GM19467 (cell line): Measurements from ENCODE around the gene PALLD.
"Not testable (repeated sequence)": the region's sequence is repeated elsewhere in the genome, so short reads cannot be mapped to it uniquely, and the experiment has no call there.

Experiments used
- ATAC-seq: cut with Tn5 transposase; IDR thresholded peaks from one replicate; pipeline ENCODE4 v1.9.1; 2021; ENCODE audit warnings: mild to moderate bottlenecking, moderate library complexity; ENCODE audit not compliant: unreplicated experiment

PALLD gene

DNA sequence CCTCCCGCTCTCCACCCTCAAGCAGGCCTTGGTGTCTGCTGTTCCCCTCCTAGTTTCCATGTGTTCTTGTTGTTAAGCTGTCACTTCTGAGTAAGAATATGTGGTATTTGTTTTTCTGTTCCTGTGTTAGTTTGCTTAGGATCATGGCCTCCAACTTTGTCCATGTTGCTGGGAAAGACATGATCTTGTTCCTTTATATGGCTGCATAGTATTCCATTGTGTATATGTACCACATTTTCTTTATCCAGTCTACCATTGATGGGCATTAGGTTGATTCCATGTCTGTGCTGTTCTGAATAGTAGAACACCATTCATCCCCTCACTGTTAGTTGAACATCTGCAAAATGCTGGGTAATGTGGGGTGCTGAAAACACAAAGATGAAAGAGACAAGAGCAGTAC, 222.9 kb downstream of the PALLD start:
- ATAC-seq = no peak

DNA sequence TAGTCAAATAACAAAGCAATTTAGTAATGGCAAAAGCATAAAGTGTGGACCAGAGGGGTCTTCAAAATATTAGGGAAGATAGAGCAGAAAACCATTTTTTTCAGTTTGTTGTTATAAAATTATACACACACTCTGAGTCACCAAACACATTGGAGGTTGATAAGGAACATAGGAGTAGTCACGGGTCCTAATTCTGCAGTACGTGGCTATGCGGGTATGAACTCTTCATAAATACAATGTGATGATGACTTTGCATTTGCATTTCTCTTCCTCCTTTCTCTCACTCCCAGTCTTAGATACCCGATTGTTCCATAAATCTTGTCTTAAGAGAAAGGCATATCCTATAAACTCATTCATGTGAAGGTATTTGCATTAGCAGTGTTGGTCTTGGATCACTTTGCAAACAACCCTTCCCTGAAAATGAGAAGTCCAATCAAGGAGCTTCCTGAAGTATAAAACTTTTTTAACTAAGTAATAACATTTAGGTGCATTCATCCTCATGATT, 223.6 kb downstream of the PALLD start:
- no peak for ATAC-seq

DNA sequence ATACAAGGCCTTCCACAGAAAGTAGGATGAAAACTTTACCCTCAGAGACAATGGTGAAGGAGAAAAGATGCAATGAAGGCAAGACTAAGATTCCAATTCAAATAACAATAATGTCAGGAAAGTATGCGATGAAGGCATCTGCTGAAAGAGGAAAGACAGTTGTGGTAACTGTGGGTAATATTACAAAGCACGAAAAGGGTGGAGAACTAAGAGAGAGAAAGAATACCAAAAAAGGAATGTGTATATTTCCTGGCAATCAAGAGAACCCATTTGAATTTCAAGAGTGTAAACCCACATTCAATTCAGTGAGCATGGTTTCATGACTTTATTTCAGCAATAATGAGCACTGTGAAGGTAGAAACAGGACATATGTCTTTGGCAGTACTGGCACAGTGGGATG, 225.5 kb downstream of the PALLD start:
- ATAC-seq = no peak

DNA sequence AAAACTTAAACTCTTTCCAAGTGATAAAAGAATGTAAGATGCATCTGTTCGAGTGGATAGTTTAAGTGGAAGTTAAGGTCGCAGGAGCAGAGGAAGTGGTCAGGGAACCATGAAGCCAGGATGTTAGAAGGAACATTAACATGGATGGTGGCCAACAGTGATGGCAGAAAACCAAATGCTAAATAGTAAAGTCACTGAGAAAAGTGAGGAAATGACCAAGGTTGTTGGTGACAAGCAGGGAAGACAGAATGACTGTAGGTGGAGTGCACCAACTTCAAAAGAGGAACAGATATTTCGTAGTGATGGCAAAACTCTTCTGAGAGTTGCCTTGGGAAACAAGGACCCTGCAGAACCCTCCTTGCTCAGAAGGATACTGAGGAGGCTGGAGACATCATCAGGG, 226.2 kb downstream of the PALLD start:
- ATAC-seq = no peak

DNA sequence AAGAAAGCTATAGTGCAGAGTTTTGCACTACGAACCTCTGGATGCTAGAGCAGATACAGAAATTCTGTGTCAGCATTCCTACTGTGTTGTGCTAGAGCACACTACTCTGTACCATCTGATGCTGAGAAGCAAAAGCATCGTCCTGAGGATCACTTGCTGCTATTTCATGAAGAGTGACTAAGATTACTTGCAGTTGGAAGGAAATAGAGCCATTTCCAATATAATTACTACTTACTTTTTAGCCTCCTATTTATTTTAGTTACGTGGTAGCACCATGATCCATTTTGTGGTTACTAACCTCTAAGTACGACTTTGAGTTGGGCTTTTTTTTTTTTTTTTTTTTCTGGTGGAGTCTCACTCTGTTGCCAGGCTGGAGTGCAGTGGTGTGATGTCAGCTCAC, 226.7 kb downstream of the PALLD start:
- ATAC-seq = no peak

DNA sequence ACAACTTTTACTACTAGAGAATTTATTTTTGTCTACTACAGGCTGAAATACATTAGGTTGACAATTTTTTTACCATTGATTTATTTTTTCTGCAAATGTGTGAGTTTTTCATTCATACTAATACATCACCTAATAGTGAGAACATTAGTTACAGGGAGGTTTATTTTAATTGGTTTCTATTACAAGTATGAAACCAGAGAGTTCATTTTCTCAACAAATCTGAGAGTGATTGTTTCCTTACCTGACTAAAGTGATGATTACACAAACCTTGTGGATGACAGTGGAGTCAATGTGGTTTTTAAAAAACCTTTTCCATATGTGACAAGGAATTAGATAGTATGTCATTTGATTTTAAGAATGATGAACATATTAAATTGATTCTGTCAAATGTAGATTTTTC, 227.4 kb downstream of the PALLD start:
- ATAC-seq = no peak

DNA sequence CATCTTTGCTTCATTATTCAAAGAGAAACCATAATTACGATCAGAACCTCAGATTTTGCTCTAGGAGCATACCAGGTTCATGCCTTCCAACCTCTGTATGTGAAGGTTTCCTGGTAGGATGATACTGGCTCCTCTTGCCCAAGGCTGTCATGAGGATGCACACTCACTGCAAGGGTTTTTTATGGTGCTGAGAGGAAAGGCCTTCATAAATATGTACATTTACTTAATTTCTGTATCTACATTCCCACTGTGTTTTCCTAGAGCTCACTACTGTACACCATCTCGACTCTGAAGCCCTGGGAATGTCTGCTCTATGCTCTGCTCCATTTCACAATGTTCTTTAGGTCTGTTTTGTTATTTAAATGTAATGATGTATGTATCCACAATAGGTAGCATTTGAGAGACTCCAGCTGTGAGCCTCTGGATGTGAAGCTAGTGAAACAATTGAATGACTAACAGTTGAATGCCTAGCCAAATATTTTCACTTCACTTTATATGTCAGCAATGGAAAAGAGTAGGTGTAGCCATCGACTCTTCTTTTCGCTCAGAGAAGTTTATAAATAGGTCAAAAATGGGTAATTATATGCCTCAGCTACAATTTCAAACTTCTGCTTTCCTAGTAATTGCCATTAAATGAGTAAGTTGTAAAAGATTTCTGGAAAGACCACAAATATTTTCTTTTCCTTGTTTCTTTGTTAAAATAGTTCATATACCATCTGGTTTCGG, 228.0 kb downstream of the PALLD start:
- ATAC-seq = no peak

DNA sequence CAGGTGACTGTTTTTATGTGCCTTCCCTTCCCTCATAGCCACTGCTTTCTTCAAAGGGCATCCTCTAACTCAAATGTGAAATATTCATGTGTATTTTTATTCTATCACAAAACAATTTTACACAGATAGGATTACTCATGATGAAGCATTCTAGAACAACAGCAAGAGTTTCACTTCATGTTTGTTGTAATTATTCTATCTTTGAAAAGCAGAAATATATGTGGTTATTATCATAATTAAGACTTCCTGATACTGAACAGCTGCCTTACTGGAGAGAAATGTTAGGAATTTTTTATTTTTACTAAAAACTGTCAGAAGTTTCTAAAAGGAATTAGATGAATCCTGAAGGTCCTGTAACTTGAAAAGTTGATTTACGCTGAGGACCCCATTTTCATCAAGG, 229.1 kb downstream of the PALLD start:
- ATAC-seq = no peak

DNA sequence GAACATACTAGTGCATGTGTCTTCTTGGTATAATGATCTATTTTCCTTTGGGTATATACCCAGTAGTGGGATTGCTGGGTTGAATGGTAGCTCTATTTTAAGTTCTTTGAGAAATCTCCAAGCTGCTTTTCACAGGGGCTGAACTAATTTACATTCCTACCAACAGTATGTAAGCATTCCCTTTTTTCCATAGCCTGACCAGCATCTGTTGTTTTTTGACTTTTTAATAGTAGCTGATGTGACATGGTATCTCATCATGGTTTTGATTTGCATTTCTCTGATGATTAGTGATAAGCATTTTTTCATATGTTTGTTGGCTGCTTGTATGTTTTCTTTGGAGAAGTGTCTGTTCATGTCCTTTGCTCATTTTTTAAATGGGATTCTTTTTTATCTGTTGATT, 230.3 kb downstream of the PALLD start:
- ATAC-seq = not testable (repeated sequence)

DNA sequence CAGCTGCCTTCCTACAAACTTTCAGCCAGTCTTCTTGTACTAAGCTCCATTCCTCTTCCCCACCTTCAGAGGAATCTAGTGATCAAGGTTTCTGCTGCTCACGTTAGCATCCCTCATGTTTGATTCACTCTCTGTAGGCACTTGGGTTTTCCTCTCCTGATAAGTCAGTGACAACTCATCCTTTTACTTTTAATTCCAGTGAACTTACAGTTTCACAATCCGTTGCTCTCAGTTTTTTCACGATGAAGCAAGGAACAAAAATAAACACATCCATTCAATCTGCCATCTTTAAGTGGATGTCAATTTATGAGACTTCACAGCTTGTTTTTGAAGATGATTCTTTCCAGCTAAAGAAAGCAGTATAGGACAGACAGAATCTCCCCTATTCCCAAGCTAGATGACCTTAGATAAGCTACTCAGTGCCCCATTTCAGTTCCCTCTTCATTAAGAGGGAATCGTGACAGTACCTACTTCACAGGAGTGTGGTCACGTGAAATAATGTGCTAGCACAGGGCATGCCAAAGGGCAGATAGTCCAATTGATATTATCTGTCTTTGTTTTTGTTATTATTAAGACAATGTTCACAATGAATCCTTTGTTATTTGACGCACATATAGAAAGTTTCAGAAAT, 234.3 kb downstream of the PALLD start:
- ATAC-seq = no peak

DNA sequence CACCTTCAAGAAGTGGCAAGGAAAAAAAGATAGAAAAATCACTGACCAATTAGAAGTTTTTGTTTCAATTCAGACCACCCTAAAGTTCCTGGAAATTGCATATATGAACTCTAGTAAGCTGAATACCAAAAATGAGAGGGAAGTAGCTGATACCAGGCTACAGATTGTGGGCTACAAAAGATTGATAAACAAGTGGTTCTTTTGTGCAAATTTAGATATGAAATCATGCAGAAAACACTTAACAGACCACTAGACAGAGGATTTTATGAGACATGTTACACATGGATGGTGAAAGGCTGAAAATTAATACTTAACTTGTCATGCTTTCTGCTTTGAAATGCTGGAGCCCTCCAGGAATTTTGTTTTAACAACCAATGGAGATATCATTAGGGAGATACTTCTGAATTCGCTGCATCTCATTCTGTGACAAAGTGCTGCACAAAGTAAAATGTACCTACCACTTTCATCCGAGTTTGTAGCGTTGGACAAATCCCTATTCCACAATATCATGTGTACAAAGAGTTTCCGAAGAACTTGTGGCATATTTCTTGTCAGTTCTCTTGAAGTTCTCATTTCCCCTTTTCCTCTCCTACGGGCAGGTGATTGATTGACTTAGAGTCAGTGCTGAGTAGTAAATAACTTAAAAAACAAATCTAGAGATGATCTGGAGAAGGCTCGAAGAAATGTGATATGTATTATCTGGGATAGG, 235.0 kb downstream of the PALLD start:
- no peak for ATAC-seq

DNA sequence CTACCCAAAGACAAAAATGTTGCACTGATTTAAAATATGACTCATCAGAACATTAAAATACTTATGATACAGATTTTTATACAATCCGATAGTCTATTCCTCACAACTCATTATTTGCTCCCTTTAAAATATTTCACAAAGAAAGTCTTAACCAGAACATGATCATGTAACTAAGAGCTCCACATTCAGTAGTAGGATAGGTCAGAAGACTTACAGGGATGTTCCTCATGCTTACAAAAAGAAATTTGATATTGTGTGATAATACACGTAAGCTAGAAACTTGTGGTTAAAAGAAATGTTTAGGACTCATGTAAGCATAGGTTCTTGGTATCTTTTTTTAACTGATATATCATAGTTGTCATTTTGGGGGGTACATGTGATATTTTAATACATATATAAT, 235.9 kb downstream of the PALLD start:
- ATAC-seq = no peak

DNA sequence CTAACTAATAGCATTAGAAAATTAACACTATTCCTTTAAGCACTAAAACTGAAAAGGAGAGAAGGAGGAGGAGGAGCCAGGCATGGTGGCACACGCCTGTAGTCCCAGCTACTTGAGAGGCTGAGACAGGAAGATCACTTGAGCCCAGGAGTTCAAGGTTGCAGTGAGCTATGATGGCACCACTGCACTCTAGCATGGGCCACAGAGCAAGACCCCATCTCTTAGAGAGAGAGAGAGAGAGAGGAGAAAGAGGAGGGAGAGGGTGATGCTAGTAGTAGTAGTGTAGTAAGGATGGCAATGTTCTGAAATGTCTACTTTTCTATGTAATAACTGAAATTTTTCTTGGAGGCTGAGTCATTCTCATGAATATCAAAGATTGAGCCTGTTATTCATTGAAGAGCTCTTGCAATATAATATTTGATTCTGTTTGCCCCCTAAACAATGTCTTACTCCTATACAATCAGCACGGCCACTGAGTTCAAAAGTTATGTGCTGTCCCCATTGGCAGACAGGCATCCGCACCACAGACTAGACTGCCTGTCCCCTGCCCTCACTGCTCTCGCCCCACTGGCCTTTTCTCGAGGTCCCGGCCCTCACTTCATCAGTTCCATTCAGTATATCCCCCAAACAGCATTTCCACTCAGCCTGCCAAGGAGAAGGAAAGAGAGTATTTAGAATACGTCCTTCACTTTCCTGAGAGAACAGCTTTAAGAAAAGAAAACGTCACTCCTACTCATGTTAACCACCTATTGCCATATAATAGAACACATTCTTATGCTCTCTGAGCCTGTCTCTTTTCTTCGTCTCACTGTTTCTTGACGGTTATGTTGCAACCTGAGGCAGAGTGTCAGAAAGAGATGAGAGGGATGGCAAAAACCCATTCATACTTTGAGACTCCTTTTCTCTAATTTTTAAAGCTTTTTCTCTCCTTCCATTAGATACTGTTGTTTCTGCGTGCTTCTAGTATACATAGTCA, 238.1 kb downstream of the PALLD start:
- ATAC-seq = no peak

DNA sequence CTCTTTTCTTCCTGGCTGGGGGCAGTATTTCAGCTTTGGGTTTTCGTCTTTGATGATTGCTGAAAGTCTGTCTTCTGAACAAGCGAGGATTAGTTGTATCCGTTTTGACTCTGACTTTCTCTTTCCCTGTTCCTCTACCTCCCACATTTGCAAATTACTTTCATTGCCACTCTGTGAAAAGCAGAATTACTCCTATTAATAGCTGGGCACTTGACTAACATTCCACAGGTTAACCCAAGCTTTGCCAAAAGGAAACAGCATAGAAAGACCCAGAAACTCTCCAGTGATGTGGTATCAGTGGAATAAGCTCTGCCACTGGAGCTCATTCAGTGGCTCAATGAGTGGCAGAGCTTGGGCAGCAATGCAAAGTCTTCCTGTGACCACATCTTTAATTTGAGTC, 238.9 kb downstream of the PALLD start:
- ATAC-seq = no peak

DNA sequence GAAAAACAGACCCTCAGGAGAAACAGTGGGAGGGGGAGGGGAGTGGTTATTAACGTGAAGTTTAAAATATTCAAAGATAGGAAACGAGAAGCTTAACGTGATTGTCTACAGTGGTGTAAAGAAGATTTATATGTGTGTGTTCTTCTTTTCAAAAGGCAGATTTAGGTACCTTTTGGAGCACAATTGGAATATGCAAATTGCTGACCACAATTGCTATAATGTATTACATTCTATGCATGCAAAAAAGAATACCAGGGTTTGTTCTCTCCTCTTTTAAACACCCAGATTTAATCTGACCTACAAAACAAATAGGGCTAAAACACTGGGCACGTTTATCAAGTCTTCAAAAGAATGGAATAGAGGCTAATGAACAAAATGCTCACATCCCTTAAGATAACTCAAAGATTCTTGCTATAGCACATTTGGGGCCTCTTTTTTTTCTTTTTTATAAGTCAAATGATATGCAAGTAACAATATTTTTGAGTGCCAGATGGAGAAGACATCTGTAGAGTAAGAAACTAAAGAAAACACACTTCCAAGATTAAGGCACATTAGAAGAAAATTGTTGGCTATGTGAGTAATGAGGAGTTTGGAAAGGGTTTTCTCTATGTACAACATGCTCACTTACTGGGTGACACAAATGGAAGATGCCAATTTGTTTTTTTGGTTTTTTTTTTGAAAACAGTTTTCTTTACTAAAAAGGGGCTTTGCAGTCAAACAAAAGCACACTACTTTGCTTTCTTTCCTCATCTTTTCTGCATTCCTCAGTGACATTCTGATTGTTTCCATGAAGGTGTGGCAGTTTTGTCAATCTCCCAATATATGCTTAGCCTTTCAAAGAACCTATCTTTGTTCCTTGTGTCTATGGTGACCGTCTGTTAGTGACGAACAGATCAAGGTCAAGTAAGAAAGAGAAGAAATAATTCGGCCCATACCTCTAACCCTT, 240.3 kb downstream of the PALLD start:
- ATAC-seq = no peak

DNA sequence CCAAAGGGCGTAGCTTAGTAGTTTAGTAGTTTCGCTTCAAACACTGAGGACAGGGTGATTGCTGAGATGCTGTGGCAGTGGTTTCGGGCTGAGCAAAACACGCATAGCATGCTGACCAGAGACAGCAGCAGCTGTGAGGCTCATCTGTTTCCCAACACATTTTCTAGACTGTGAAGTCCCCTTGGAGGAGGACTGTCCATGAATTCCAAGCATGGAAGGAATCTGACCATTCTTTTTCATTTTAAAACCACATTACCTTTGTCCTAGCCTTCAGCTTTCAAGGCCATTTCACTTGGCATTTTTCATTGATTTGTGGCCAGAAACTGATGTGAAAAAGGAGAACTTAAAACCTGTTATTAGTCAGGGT, 240.9 kb downstream of the PALLD start:
- no peak for ATAC-seq

DNA sequence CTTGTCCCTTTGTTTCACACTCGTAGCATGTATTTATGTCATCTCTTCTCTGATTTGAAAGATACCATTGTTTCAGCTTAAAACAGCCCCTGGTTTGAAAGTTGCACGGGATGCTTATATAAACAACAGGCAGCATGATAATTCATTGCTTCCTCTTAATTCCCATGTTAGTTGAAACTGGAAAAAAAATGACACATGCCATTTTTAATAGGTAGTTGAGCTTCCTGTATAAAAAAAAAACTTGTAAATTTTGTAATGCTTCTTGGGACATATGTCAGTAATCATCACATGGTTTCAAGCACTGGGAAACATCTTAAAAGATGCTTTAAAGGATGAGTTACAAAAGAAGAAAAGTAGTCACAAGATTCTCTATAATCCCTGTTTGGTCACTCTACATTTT, 243.0 kb downstream of the PALLD start:
- no peak for ATAC-seq

DNA sequence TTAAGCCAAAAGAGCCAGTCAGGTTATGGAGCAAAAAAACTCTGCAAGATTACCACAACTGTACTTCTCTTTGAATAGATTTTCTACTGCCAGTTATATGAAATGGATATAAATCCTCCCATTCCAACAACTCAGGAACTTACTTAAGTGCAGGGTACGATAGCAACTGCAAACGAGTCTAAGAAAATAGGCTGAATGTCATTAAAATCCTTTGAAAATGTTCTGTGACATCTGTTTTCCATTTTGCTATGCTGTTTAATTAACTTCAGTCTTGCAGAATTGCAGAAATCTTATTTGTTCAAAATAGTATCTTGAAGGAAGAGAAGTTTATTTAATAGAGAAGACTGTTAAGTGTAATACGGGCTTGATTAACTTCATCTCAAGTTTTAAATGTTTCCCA, 243.8 kb downstream of the PALLD start:
- no peak for ATAC-seq

DNA sequence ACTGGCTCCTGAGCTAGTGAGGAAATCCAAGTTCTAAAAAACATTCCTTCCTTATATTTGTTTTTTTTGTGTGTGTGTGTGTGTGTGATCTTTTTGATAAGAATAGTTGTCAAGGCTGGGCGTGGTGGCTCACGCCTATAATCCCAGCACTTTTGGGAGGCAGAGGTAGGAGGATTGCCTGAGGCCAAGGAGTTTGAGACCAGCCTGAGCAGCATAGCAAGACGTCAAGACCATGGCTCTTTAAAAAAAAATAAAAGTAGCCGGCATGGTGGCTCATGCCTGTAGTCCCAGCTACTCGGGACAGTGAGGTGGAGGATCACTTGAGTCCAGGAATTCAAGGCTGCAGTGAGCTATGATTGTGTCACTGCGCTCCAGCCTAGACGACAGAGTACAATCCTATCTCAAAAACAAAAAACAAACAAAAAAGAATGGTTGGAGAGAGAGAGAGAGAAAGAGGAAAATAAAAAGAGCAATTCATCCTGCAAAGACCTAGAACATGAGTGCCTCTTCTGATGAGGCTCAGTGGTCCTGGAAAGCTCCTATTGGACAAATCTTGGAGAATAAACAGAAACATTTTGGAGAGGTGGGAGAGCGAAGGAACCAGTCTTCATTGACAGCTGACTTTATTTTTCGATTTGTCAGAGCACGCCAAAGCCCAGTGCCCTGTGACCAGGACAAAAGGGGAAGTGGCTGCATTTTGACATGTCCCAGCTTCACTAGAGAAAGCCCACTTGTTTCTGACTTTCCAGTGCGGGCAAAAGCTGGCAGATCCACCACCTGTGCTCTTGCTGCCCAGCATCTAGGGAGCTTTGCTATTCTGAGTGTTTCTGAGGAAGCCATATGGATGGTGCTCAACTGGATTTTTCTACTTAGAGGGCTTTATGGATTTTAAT, 244.7 kb downstream of the PALLD start:
- ATAC-seq = no peak
